ENCODE measurements around the gene BNIP5.
"Not testable (repeated sequence)": the region's sequence is repeated elsewhere in the genome, so short reads cannot be mapped to it uniquely, and the experiment has no call there.

Gene BNIP5

DNA sequence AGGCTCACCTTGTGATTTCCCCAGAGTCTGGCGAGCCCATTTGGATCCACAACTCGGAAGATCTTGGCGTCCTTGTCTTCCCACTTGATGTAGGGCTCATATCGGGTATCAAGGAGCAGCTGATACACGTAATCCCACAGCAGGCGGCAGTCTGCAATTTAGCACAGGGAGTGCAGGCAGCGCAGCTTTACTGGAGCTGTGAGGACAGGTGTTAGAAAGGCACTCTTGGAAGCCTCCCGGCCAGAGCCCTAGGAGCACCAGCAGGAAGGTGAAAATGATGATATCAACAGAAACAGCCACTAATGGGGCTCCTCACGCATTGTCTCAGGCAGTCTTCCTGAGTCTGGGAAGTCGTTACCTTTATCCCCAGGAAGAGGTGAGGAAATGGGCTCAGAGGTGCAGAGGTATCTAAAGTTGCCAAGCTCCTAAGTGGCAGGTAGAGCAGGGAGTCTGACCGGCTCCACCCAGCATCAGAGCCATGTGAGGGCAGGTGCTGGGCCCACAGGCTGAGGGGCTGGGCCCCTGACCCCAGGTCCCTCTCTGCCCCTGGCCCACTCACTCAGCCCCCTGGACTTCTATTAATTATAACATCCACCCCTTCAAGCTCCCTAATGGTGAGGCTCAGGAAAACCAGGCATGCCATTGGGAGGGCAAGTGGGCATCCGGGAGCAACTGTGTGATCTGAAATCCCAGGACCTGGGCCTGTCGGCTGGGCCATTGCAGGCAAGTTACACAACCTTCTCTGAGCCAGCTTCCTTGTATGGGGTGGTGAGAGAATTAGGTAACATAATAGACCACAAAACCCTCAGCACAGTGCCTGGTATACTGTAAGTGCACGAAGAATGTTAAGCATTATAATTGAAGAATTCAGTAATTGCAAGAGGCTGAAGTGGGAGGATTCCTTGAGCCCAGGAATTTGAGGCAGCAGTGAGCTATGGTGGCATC is 32.5 kb upstream of the BNIP5 start:
- no peak for FAIRE-seq

GRCh38 chr6:36368421-36368820 is 31.7 kb upstream of the BNIP5 start:
- FAIRE-seq (no peak), DNase-seq (ENCODE audit: extremely low spot score, insufficient read length, low read depth) (no peak)

More for the DNA sequence above, 32.5 kb upstream of the BNIP5 start:
- DNase-seq (ENCODE audit: extremely low spot score, insufficient read length, low read depth) = no peak

DNA sequence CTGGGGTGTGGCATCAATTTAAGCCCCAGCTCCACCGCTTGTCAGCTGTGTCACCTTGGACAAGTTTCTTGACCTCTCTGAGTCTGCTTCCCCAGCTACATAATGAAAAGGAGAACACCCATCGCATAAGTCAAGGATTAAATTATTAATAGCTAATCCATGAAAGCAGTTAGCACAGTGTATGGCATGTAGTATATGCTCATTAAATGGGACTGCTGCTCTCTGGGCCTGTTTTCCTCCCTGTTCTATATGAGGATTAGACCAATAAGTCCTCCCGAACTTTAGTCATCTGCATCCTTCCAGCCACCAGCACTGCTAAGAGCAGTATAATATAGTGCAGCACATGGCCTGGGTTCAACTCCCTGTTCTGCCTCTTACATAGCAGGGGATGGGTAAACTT is 31.1 kb upstream of the BNIP5 start:
- FAIRE-seq (no peak), DNase-seq (ENCODE audit: extremely low spot score, insufficient read length, low read depth) (no peak)

GRCh38 chr6:36364669-36365479 is 28.2 kb upstream of the BNIP5 start:
- FAIRE-seq (peak; percentile 80), DNase-seq (ENCODE audit: extremely low spot score, insufficient read length, low read depth) (no peak)

GRCh38 chr6:36364061-36364635 is 27.5 kb upstream of the BNIP5 start:
- FAIRE-seq = not testable (repeated sequence)

DNA sequence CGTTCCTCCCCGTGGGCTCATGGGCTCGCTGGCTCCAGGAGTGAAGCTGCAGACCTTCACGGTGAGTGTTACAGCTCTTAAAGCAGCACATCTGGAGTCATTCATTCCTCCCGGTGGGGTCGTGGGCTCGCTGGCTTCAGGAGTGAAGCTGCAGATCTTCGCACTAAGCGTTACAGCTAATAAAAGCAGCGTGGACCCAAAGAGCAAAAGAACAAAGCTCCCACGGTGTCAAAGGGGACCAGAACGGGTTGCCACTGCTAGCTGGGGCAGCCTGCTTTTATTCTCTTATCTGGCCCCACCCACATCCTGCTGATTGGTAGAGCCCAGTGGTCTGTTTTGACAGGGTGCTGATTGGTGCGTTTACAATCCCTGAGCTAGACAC is 26.7 kb upstream of the BNIP5 start:
- not testable (repeated sequence) for FAIRE-seq; DNase-seq (ENCODE audit: extremely low spot score, insufficient read length, low read depth)

More at GRCh38 chr6:36364061-36364635, 27.5 kb upstream of the BNIP5 start:
- not testable (repeated sequence) for DNase-seq (ENCODE audit: extremely low spot score, insufficient read length, low read depth)

- DNase-seq (ENCODE audit: extremely low spot score, insufficient read length, low read depth) (no peak), FAIRE-seq (no peak)
Observed at GRCh38 chr6:36362551-36363370, 26.1 kb upstream of the BNIP5 start.

GRCh38 chr6:36361071-36361470 is 24.4 kb upstream of the BNIP5 start:
- FAIRE-seq = no peak

DNA sequence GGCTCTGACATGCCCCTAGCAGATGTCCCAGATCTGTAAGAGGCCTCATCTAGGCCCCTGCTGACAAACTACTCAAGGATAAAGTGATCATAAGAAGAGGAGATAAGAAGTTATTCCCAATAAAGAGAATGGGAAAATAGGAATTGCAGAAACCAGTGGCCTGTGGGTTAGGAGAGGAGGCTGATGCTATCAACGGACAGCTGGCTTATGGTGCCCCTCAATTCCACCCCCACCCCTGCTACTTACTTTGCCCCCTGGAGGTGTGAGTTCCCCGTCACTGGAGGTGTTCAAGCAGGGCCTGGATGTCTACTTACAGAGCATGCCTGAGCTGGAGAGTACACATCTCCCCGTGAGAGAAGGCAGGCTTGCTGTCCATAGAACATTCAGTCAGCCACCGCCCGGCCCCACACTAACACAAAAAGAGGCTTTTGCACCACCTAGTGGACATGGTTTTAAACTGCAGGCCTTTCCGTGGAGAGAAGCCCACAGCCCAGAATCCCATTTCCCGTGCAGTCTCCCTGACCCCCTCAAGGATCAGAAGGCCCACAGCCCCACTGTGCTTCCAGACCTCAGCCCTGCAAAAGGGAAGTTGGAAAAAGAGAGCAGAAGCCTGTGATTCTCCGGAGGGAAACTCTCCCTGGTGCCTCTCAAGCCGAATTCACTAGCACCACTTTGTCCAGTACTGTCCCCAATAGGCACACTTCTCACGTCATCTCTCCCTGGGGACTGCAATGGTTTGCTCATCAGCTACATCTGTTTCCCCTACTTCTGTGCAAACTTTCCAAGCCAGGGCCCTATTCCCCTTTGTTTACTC is 23.8 kb upstream of the BNIP5 start:
- peak; percentile 62 for DNase-seq (ENCODE audit: extremely low spot score, insufficient read length, low read depth)
- FAIRE-seq = peak; percentile 81

More at GRCh38 chr6:36361071-36361470, 24.4 kb upstream of the BNIP5 start:
- no peak for DNase-seq (ENCODE audit: extremely low spot score, insufficient read length, low read depth)

- FAIRE-seq = peak; percentile 80
- DNase-seq (ENCODE audit: extremely low spot score, insufficient read length, low read depth) = no peak
Observed at GRCh38 chr6:36358226-36358915, 21.7 kb upstream of the BNIP5 start.

DNA sequence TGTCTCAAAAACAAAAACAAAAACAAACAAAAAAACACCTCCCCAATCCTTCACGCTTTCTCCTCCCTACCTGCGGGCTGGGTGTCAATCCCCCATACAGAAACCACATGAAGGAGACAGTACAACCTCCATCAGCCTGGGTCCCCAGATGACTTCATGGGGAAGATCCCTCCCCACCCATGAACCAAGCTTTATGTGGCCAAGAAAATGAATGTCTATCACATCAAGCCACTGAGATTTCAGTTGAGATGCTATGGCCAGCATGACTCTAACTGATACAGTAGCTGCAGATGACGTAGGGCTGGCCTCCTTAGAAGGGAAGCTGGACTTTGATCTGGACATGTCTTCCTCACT is 21.2 kb upstream of the BNIP5 start:
- DNase-seq (ENCODE audit: extremely low spot score, insufficient read length, low read depth) (no peak), FAIRE-seq (peak; percentile 61)

DNA sequence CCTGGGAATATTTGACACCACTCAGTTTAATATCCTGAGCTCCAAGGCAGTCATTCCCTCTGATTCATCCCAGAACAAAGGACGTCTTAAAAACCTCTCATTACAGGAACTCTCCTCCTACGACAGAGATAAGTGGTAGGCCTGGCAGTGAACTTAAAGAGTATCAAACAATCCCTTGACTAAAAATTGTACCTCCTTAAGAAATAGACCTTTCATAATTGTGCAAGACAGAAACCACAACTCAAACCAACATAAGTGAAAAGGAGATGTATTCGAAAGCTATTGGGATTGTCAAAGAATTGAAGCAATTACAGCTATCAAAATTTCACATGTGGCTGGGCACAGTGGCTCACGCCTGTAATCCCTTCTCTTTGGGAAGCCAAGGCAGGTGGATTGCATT is 19.1 kb upstream of the BNIP5 start:
- FAIRE-seq (no peak), DNase-seq (ENCODE audit: extremely low spot score, insufficient read length, low read depth) (no peak)

DNA sequence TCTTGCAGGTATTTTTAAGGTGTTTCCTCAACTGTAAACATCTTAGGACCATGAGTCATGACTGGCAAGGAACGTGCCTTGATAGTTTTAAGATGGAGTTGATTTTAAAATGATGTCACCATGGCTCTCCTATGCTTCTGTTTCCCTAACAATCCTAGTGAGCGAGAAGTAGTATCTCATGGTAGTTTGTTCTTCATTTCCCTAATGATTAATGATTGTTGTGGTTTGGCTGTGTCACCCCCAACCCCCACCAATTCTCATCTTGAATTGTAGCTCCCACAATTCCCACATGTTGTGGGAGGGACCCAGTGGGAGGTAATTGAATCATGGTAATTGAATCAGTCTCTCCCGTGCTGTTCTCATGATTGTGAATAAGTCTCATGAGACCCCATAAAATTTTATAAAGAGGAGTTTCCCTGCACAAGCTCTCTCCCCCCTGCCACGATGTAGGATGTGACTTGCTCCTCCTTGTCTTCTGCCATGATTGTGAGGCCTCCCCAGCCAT is 16.8 kb upstream of the BNIP5 start:
- no peak for FAIRE-seq
- no peak for DNase-seq (ENCODE audit: extremely low spot score, insufficient read length, low read depth)

- DNase-seq (ENCODE audit: extremely low spot score, insufficient read length, low read depth) (no peak), FAIRE-seq (no peak)
Observed at GRCh38 chr6:36352477-36353157, 15.9 kb upstream of the BNIP5 start.

- FAIRE-seq = no peak
Observed at GRCh38 chr6:36350681-36351571, 14.2 kb upstream of the BNIP5 start.

GRCh38 chr6:36350082-36350481 is 13.4 kb upstream of the BNIP5 start:
- FAIRE-seq (no peak), DNase-seq (ENCODE audit: extremely low spot score, insufficient read length, low read depth) (no peak)

More at GRCh38 chr6:36350681-36351571, 14.2 kb upstream of the BNIP5 start:
- DNase-seq (ENCODE audit: extremely low spot score, insufficient read length, low read depth) = no peak

DNA sequence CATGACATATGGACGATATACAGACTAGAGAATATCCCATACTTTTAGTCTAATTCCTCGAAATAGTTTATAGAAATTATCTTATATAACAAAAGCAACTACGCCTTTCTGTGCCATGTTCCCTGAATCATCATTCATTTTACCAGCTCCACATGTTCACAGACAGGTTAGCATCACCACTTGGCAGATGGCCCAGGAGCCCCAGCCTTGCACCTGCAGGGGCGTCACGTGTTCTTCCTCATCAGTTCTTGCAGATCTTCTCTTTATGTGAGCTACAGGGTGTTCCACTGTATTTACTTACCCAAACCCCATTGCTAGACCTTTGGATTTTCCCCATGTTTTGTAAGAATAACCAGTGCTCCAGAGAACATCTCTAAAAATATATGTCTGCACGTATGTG is 12.6 kb upstream of the BNIP5 start:
- no peak for DNase-seq (ENCODE audit: extremely low spot score, insufficient read length, low read depth)
- FAIRE-seq = no peak
